H1 (cell line): ENCODE results near the gene ETV4. TPM values are rescaled to one million over a fixed set of nuclear protein-coding genes. Genes with fewer than 3 reads are reported as not detected.

ENCODE experiments used
- KDM1A ChIP-seq: fragments of 200-600, 300-600 bp; sonication (generic); IDR thresholded peaks from 2 replicates; pipeline ENCODE4 v1.7.1; 2016; ENCODE audit warnings: mild to moderate bottlenecking, low read length, borderline replicate concordance
- polyA plus RNA-seq, 7 experiments: library from polyadenylated mRNA; depleted of rRNA in 3 of 7; stranded (reverse) in 5 of 7; unstranded in 2 of 7; fragments of >200 nt in 5 of 7; fragments of 200-250 nt in 2 of 7; gene quantifications; 1 replicate in 5 of 7; 2 replicates in 1 of 7; 4 replicates in 1 of 7; pipeline versions ENCODE4 v1.2.1 to v1.2.3, GENCODE V29; 2011 to 2013; ENCODE audit warnings: missing spikeins in 2 of 7, mixed read lengths in 2 of 7
- total RNA-seq: library from RNA; stranded (reverse); fragmentation: NEBNext Ultra II Directional; extraction: Animal tissue kit (Norgen Biotek cat#: 25700); gene quantifications from 2 replicates; pipeline ENCODE4 v1.2.1, GENCODE V29; 2021

ETV4 gene
- total and polyA plus RNA-seq, 2 of the 8 experiments (the other 6 are each of a cell fraction or from before 2014, with no cell fraction given) = 75.2 to 143 TPM

DNA sequence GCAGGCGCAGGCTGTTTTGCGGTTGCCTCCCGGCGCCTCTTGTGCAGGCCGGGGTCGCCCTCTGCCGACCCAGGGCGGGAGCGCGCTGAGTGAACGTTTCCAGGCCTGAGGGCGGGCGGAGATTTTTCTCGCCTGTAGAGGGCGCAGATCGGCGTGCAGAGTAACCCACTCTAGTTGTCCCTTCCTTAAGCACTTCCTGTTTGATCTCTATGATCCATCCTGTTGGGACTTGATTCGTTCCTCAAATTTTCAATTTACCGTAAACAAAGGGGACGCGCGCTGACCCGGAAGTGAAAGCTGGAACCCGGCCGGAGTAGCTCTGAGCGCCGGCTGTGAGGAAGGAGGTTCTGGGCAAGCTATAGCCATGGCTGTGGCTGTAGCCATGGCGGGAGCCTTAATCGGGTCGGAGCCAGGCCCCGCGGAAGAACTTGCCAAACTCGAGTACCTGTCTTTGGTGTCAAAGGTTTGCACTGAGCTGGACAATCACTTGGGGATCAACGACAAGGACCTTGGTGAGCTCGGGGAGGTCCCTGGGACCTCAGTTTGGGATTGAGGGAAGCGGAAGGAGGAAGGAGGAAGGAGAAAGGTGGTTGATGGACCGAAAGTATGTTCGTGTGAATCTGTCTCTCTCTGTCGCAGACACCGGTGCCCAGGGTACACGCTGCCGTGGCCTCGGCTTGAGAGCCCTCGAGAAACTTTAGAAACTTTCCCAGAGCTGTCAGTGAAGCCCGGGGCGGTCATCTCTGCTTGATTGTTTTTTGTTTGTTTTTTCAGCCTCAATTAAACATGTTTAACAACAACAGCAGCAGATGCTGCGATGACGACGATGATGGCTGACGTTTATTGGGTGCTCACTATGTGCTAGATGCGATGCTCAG lies 62.2 kb downstream of the ETV4 start, which contains the start of gene DHX8 (continued):
- TF ChIP-seq KDM1A = no peak
